PC-9 (cell line): ENCODE results near the gene BDKRB1. TPM values are rescaled to one million over a fixed set of nuclear protein-coding genes. Genes with fewer than 3 reads are reported as not detected.
A peak's percentile ranks its signal among the peaks of the same experiment; 100 is the strongest.

Experiments used
- BruUV-seq: library from RNA; stranded (reverse); fragments of 400-500 nt; replicated peaks from 2 replicates; lab custom pipeline; 2021; lab: Mats Ljungman, UMichigan
- CTCF ChIA-PET: fragments of 300-600 bp; sonication (Branson Sonifier 250); formaldehyde crosslinking; loops from one replicate; lab custom pipeline; 2022; ENCODE audit warnings: antibody characterized with exemption; lab: Charles Lee
- POLR2A ChIA-PET: fragments of 300-600 bp; sonication (Branson Sonifier 250); formaldehyde crosslinking; loops from one replicate; lab custom pipeline; 2022; ENCODE audit warnings: antibody characterized with exemption; ENCODE audit not compliant: unreplicated experiment; lab: Charles Lee
- DNase-seq, 2 experiments: peaks; one replicate each; pipeline versions ENCODE4 v3.0.0 to v3.0.0-alpha.2; 2015 to 2022; ENCODE audit warnings: mixed read lengths in 1 of 2
- H2AFZ ChIP-seq: fragments of 200-600 bp; sonication (generic); 2 replicates; pipeline ENCODE4 v1.8.1; 2017; ENCODE audit warnings: antibody characterized with exemption
- H3F3A ChIP-seq: fragments of 200-600 bp; sonication (generic); 2 replicates; pipeline ENCODE4 v1.8.1; 2017; ENCODE audit warnings: antibody characterized with exemption, mild to moderate bottlenecking, low read depth; ENCODE audit not compliant: insufficient read depth
- H3K27ac ChIP-seq: fragments of 200-600 bp; sonication (generic); 2 replicates; pipeline ENCODE4 v1.6.1; 2016; ENCODE audit warnings: mixed run types
- H3K27me3 ChIP-seq: fragments of 200-600 bp; sonication (generic); 2 replicates; pipeline ENCODE4 v1.6.1; 2016; ENCODE audit warnings: low read depth, mixed run types; ENCODE audit not compliant: insufficient read depth
- H3K36me3 ChIP-seq: fragments of 200-600 bp; sonication (generic); 2 replicates; pipeline ENCODE4 v1.6.1; 2016; ENCODE audit warnings: low read depth, mixed run types
- H3K4me1 ChIP-seq: fragments of 200-600 bp; sonication (generic); replicated peaks from 2 replicates; pipeline ENCODE4 v1.6.1; 2016; ENCODE audit warnings: mixed run types; ENCODE audit not compliant: insufficient read depth
- H3K4me2 ChIP-seq: fragments of 200-600 bp; sonication (generic); 2 replicates; pipeline ENCODE4 v1.6.1; 2017; ENCODE audit warnings: mixed run types
- H3K4me3 ChIP-seq: fragments of 200-600 bp; sonication (generic); 2 replicates; pipeline ENCODE4 v1.6.1; 2016; ENCODE audit warnings: mixed run types
- H3K79me2 ChIP-seq: fragments of 200-600 bp; sonication (generic); 2 replicates; pipeline ENCODE4 v1.6.1; 2017; ENCODE audit warnings: low read depth, mixed run types
- H3K9me2 ChIP-seq: fragments of 200-600 bp; sonication (generic); 2 replicates; pipeline ENCODE4 v1.8.1; 2017; ENCODE audit warnings: mild to moderate bottlenecking; ENCODE audit not compliant: insufficient read depth
- H3K9me3 ChIP-seq: fragments of 200-600 bp; sonication (generic); 2 replicates; pipeline ENCODE4 v1.8.1; 2016; ENCODE audit warnings: low read depth; ENCODE audit not compliant: insufficient read depth
- H4K20me1 ChIP-seq: fragments of 200-600 bp; sonication (generic); 2 replicates; pipeline ENCODE4 v1.8.1; 2017; ENCODE audit not compliant: insufficient read depth
- EZH2 ChIP-seq: fragments of 200-600 bp; sonication (generic); IDR thresholded peaks from 2 replicates; pipeline ENCODE4 v1.8.0; 2017; ENCODE audit warnings: antibody characterized with exemption, low read depth
- intact Hi-C: fragments of 100-400 bp; cut with micrococcal nuclease; formaldehyde crosslinking; loops from one replicate; pipeline ENCODE4 v1.10.0; 2022; ENCODE audit not compliant: unreplicated experiment
- total RNA-seq: library from RNA; stranded (reverse); gene quantifications from 2 replicates; pipeline ENCODE4 v1.2.3, GENCODE V29; 2021
- TF ChIP-seq, protein P1 (sequence below): fragments of 200-600 bp; sonication (generic); conservative IDR thresholded peaks from 2 replicates; pipeline ENCODE4 v1.6.1; 2017; ENCODE audit warnings: mixed run types, antibody characterized with exemption, mild to moderate bottlenecking, moderate library complexity

The BDKRB1 gene
- total RNA-seq, 1 experiment from 2014 or later, result not detected

DNA sequence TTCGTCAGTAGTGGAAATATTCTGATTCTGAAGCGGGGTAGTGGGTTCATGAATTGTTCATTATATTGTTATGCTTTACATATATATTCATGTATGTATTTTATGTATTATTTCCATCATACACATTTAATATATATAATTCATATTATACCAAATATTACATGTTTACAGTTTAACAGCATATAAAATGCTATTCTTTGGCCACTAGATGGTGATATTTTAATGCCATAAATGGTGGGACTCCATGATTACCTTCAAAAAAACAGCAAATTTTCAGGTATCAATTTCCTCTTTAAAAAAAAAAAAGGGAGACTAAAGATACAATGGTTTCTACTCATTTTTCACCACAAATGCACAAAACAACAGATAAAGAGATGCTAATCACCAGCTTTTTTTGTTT lies 41.0 kb downstream of the BDKRB1 start:
- Histone ChIP-seq H3K4me1 (no peaks in the 10 kb centered on the region), H3K4me3 (no peak overlapping the region), H3K9me2 (no peaks in the 10 kb centered on the region), H4K20me1 (no peaks in the 10 kb centered on the region), H3F3A (no peaks in the 10 kb centered on the region), H3K4me2 (no peak overlapping the region), H3K27me3 (no peaks in the 10 kb centered on the region), H3K9me3 (no peaks in the 10 kb centered on the region), H3K79me2 (no peaks in the 10 kb centered on the region), H3K27ac (no peak overlapping the region), H2AFZ (no peak overlapping the region), H3K36me3 (no peaks in the 10 kb centered on the region)
- BruUV-seq, result no TSS peak
- no peak for TF ChIP-seq EZH2
- TF ChIP-seq, protein P1, sequence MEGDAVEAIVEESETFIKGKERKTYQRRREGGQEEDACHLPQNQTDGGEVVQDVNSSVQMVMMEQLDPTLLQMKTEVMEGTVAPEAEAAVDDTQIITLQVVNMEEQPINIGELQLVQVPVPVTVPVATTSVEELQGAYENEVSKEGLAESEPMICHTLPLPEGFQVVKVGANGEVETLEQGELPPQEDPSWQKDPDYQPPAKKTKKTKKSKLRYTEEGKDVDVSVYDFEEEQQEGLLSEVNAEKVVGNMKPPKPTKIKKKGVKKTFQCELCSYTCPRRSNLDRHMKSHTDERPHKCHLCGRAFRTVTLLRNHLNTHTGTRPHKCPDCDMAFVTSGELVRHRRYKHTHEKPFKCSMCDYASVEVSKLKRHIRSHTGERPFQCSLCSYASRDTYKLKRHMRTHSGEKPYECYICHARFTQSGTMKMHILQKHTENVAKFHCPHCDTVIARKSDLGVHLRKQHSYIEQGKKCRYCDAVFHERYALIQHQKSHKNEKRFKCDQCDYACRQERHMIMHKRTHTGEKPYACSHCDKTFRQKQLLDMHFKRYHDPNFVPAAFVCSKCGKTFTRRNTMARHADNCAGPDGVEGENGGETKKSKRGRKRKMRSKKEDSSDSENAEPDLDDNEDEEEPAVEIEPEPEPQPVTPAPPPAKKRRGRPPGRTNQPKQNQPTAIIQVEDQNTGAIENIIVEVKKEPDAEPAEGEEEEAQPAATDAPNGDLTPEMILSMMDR, result peak; percentile 67
- ChIA-PET POLR2A (no interaction called here), CTCF (no interaction called here)
- DNase-seq, result no peak
- intact Hi-C loops, result loop anchor here (2.0 kb wide), 1 partner anchor 128 kb away; no protein-coding TSS in a partner anchor

DNA sequence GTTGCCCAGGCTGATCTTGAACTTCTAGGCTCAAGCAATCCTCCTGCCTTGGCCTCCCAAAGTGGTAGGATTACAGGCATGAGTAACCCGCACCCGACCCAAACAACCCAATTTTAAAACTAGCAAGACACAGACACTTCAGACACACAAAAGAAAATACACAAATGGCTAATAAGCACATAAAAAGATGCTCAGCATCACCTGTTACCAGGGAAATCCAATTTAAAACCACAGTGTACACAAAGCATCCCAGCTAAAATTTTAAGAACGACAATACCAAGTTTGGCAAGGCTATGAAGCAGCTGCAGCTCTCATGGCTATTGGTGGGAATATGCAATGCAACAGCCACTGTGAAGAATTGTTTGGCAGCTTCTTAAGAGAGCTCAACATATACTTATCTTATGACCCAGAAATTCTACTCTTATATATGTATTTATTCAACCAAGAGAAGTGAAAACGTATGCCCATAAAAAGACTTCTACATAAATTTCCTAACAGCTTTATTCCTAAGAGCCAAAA lies 42.0 kb downstream of the BDKRB1 start:
- Histone ChIP-seq H3K4me3 (no peak overlapping the region), H3F3A (no peaks in the 10 kb centered on the region), H3K27me3 (no peaks in the 10 kb centered on the region), H3K36me3 (no peaks in the 10 kb centered on the region), H3K9me3 (no peaks in the 10 kb centered on the region), H3K9me2 (no peaks in the 10 kb centered on the region), H3K27ac (no peak overlapping the region), H3K79me2 (no peaks in the 10 kb centered on the region), H4K20me1 (no peaks in the 10 kb centered on the region), H3K4me2 (no peak overlapping the region), H3K4me1 (no peaks in the 10 kb centered on the region), H2AFZ (no peak overlapping the region)
- BruUV-seq, result no TSS peak
- ChIA-PET POLR2A (no interaction called here), CTCF (no interaction called here)
- no peak for DNase-seq
- intact Hi-C loops, result loop anchor here (2.0 kb wide), 1 partner anchor 127 kb away; no protein-coding TSS in a partner anchor
- TF ChIP-seq EZH2, result no peak
- TF ChIP-seq, protein P1, result no peak

DNA sequence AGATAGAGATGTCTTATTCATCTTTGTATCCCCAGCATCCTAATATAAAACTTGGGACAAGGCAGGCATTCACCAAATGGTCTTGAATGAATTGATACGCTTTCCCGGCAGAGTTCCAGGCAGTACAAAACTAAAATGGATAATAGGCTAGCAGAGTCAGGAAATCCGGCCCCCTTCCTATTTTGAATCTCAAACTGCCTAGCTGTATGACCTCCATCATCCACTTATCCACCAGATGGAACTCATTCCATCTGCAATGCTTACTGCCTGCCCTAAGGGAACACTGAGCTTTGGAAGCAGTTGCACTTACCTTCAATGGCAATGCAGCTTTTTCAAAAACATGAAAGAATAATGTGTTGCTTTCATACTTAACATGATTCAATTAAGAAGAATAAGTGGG lies 43.4 kb downstream of the BDKRB1 start:
- H2AFZ ChIP-seq, result no peak overlapping the region
- no peaks in the 10 kb centered on the region for H3F3A ChIP-seq
- no peaks in the 10 kb centered on the region for H3K79me2 ChIP-seq
- no peak for DNase-seq
- no peaks in the 10 kb centered on the region for H4K20me1 ChIP-seq
- no peaks in the 10 kb centered on the region for H3K36me3 ChIP-seq
- no peak overlapping the region for H3K27ac ChIP-seq
- H3K4me3 ChIP-seq, result no peak overlapping the region
- H3K4me1 ChIP-seq, result no peaks in the 10 kb centered on the region
- POLR2A ChIA-PET, result no interaction called here
- no peaks in the 10 kb centered on the region for H3K9me3 ChIP-seq
- H3K9me2 ChIP-seq, result no peaks in the 10 kb centered on the region
- CTCF ChIA-PET, result no interaction called here
- no peak overlapping the region for H3K4me2 ChIP-seq
- intact Hi-C loops, result no loop called here
- no peaks in the 10 kb centered on the region for H3K27me3 ChIP-seq
- no TSS peak for BruUV-seq
- TF ChIP-seq, protein P1, result no peak
- TF ChIP-seq EZH2, result no peak
